Measurements from ENCODE around the gene LGMN.

DNA sequence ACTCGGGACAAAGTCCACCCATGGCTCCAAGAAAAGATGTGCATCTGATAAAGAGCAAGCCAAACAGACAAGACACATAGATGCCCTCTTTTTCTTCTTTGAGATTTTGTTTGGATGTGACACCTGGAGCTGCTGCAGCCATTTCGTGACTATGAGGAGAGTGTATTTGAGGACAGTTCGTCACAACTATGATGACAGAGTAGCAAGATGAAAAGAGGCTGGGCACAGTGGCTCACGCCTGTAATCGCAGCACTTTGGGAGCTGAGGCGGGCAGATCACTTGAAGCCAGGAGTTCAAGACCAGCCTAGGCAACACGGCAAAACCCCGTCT lies 21.5 kb downstream of the LGMN start:
- TF ChIP-seq, protein P1, sequence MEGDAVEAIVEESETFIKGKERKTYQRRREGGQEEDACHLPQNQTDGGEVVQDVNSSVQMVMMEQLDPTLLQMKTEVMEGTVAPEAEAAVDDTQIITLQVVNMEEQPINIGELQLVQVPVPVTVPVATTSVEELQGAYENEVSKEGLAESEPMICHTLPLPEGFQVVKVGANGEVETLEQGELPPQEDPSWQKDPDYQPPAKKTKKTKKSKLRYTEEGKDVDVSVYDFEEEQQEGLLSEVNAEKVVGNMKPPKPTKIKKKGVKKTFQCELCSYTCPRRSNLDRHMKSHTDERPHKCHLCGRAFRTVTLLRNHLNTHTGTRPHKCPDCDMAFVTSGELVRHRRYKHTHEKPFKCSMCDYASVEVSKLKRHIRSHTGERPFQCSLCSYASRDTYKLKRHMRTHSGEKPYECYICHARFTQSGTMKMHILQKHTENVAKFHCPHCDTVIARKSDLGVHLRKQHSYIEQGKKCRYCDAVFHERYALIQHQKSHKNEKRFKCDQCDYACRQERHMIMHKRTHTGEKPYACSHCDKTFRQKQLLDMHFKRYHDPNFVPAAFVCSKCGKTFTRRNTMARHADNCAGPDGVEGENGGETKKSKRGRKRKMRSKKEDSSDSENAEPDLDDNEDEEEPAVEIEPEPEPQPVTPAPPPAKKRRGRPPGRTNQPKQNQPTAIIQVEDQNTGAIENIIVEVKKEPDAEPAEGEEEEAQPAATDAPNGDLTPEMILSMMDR (IDR thresholded peaks at IDR 0.05): no peak
- TF ChIP-seq POLR2AphosphoS5 (IDR thresholded peaks at IDR 0.05; ENCODE audit: low read depth, low read length): no peak

Measured in Panc1 (cell line).